GM12872 (cell line): ENCODE measurements around the gene ASB16.

Source experiments
- CTCF ChIP-seq: IDR thresholded peaks from 3 replicates; pipeline ENCODE4 v1.5.1; 2011; ENCODE audit warnings: low read depth, mild to moderate bottlenecking, low read length, moderate library complexity; ENCODE audit not compliant: insufficient read depth

ASB16 gene

GRCh38 chr17:44144966-44145739, 25.4 kb upstream of the ASB16 start:
- no peak for TF ChIP-seq CTCF

- no peak for TF ChIP-seq CTCF
These were observed 23.8 kb upstream of the ASB16 start for GRCh38 chr17:44146375-44147346.

- no peak for TF ChIP-seq CTCF
These were observed 22.7 kb upstream of the ASB16 start for GRCh38 chr17:44147812-44148211.

- no peak for TF ChIP-seq CTCF
These were observed 20.7 kb upstream of the ASB16 start for GRCh38 chr17:44149750-44150329.

GRCh38 chr17:44152875-44153274, 17.6 kb upstream of the ASB16 start:
- no peak for TF ChIP-seq CTCF

GRCh38 chr17:44155488-44155887, 15.0 kb upstream of the ASB16 start:
- no peak for TF ChIP-seq CTCF
